Caco-2 (cell line): ENCODE results near the gene LIPT1. TPM values are rescaled to one million over a fixed set of nuclear protein-coding genes. Genes with fewer than 3 reads are reported as not detected.

Experiments used
- BruUV-seq: library from RNA; stranded (reverse); fragments of 400-500 nt; replicated peaks from 2 replicates; lab custom pipeline; 2021; lab: Mats Ljungman, UMichigan
- CTCF ChIA-PET: fragments of 300-600 bp; sonication (Branson Sonifier 250); formaldehyde crosslinking; loops from one replicate; lab custom pipeline; 2022; ENCODE audit warnings: antibody characterized with exemption; lab: Charles Lee
- POLR2A ChIA-PET: fragments of 300-600 bp; sonication (Branson Sonifier 250); formaldehyde crosslinking; loops from one replicate; lab custom pipeline; 2022; ENCODE audit warnings: antibody characterized with exemption; lab: Charles Lee
- DNase-seq, 2 experiments: peaks; one replicate each; pipeline versions ENCODE4 v3.0.0 to v3.0.0-alpha.2; 2020 to 2022
- H3K27me3 ChIP-seq: replicated peaks from 2 replicates; pipeline ENCODE4 v1.6.0; 2011; ENCODE audit warnings: low read length; ENCODE audit not compliant: control insufficient read depth, insufficient read depth
- H3K36me3 ChIP-seq: 2 replicates; pipeline ENCODE4 v1.5.1; 2011; ENCODE audit warnings: low read length; ENCODE audit not compliant: control insufficient read depth, insufficient read depth
- H3K4me1 ChIP-seq: fragments of 250-450 bp; sonication (Bioruptor Pico); 2 replicates; pipeline ENCODE4 v1.5.1; 2020; ENCODE audit warnings: mild to moderate bottlenecking
- H3K4me3 ChIP-seq: 2 replicates; pipeline ENCODE4 v1.5.1; 2011; ENCODE audit warnings: low read depth, mild to moderate bottlenecking, control low read depth, low read length
- H3K9me3 ChIP-seq: fragments of 250-450 bp; sonication (Bioruptor Pico); 2 replicates; pipeline ENCODE4 v1.5.1; 2020; ENCODE audit warnings: mild to moderate bottlenecking, moderate library complexity
- H3K27ac Mint-ChIP-seq: one replicate; pipeline ENCODE4 v1.8.0; 2022; ENCODE audit warnings: mixed read lengths; ENCODE audit not compliant: unreplicated experiment
- H3K27me3 Mint-ChIP-seq: one replicate; pipeline ENCODE4 v1.8.0; 2022; ENCODE audit warnings: mixed read lengths; ENCODE audit not compliant: insufficient read depth, unreplicated experiment
- H3K36me3 Mint-ChIP-seq: one replicate; pipeline ENCODE4 v1.8.0; 2022; ENCODE audit warnings: mild to moderate bottlenecking, mixed read lengths; ENCODE audit not compliant: insufficient read depth, unreplicated experiment
- H3K4me1 Mint-ChIP-seq: one replicate; pipeline ENCODE4 v1.8.0; 2022; ENCODE audit warnings: low read depth, mixed read lengths; ENCODE audit not compliant: unreplicated experiment
- H3K4me3 Mint-ChIP-seq: one replicate; pipeline ENCODE4 v1.8.0; 2022; ENCODE audit warnings: mild to moderate bottlenecking, moderate library complexity, mixed read lengths; ENCODE audit not compliant: unreplicated experiment
- H3K9me3 Mint-ChIP-seq: one replicate; pipeline ENCODE4 v1.8.0; 2022; ENCODE audit warnings: mixed read lengths; ENCODE audit not compliant: unreplicated experiment
- CTCF ChIP-seq, 2 experiments: fragments of 200-600 bp in 1 of 2; IDR thresholded peaks; 1 replicate in 1 of 2; 2 replicates in 1 of 2; pipeline versions ENCODE4 v1.5.1 to v1.8.0; 2011 to 2022; ENCODE audit warnings: antibody characterized with exemption in 1 of 2, control low read depth in 1 of 2, inconsistent platforms in 1 of 2, low read depth in 1 of 2, low read length in 1 of 2, mild to moderate bottlenecking in 1 of 2, moderate library complexity in 1 of 2; ENCODE audit not compliant: insufficient read depth in 1 of 2, severe bottlenecking in 1 of 2, unreplicated experiment in 1 of 2
- intact Hi-C: fragments of 100-400 bp; cut with micrococcal nuclease; formaldehyde crosslinking; loops from one replicate; pipeline ENCODE4 v1.10.0; 2022; ENCODE audit not compliant: unreplicated experiment
- total RNA-seq: library from RNA; stranded (reverse); gene quantifications from 2 replicates; pipeline ENCODE4 v1.2.3, GENCODE V29; 2022

The LIPT1 gene
- total RNA-seq, 1 experiment from 2014 or later, result 9.4 TPM

- BruUV-seq, result no TSS peak
- Histone ChIP-seq H3K9me3 (no peaks in the 10 kb centered on the region), H3K27me3 (no peaks in the 10 kb centered on the region), H3K4me1 (no peaks in the 10 kb centered on the region), H3K4me3 (no peak overlapping the region), H3K36me3 (peaks cover 1% of the 10 kb centered on the region; the same call in 1 of the 2 replicates)
- POLR2A ChIA-PET, result interaction anchor here (0.6 kb wide), 1 partner anchor 90 kb away, joined by 3 read pairs; no protein-coding TSS in a partner anchor
- Mint-ChIP-seq H3K36me3 (peaks cover 44% of the 10 kb centered on the region), H3K9me3 (no peaks in the 10 kb centered on the region), H3K27ac (no peak overlapping the region), H3K4me1 (no peaks in the 10 kb centered on the region), H3K27me3 (no peaks in the 10 kb centered on the region), H3K4me3 (no peak overlapping the region)
- intact Hi-C loops, result no loop called here
- no peak for TF ChIP-seq CTCF (IDR thresholded peaks at IDR 0.05; ENCODE audit: insufficient read depth in 1 of 2, low read depth in 1 of 2, low read length in 1 of 2, severe bottlenecking in 1 of 2, unreplicated experiment in 1 of 2)
- CTCF ChIA-PET, result no interaction called here
- no peak for DNase-seq
Observed at GRCh38 chr2:99171377-99172140, 16.8 kb downstream of the LIPT1 start.

- H3K36me3 ChIP-seq, result no peaks in the 10 kb centered on the region
- ChIA-PET POLR2A (interaction anchor here (0.6 to 2.2 kb wide), 5 partner anchors 26 to 156 kb away, joined by 3 to 28 read pairs (median 4); partner anchors contain the start of genes C2orf15, EIF5B, LIPT1 and TSGA10), CTCF (interaction anchor here (0.7 to 0.9 kb wide), 3 partner anchors 20 to 95 kb away, joined by 3 to 4 read pairs (median 3); no protein-coding TSS in a partner anchor)
- H3K27me3 ChIP-seq, result no peaks in the 10 kb centered on the region
- Mint-ChIP-seq H3K27ac (peak within 1 kb of the TSS; percentile 84), H3K4me1 (peaks cover 9% of the 10 kb centered on the region), H3K36me3 (peaks cover 21% of the 10 kb centered on the region), H3K9me3 (no peaks in the 10 kb centered on the region), H3K4me3 (peak within 1 kb of the TSS; percentile 92), H3K27me3 (no peaks in the 10 kb centered on the region)
- intact Hi-C loops, result loop anchor here (1.0 kb wide), 2 partner anchors 40 to 155 kb away; partner anchors contain the start of genes C2orf15 and TXNDC9
- peak within 1 kb of the TSS; percentile 87 for H3K4me3 ChIP-seq
- H3K9me3 ChIP-seq, result no peaks in the 10 kb centered on the region
- H3K4me1 ChIP-seq, result peaks cover 28% of the 10 kb centered on the region
- peak; percentile 94 for DNase-seq
- no peak for TF ChIP-seq CTCF (IDR thresholded peaks at IDR 0.05; ENCODE audit: insufficient read depth in 1 of 2, low read depth in 1 of 2, low read length in 1 of 2, severe bottlenecking in 1 of 2, unreplicated experiment in 1 of 2)
- BruUV-seq, result TSS peak; percentile 78
Observed at GRCh38 chr2:99180755-99181623, 26.2 kb downstream of the LIPT1 start, which contains the start of the genes MITD1 and MRPL30. Gene MITD1 (minus strand): TSS chr2:99181058. CDS start chr2:99180981, 77 bp downstream. Gene MRPL30 (plus strand): TSS chr2:99181184. CDS start chr2:99186204, 5,020 bp downstream.
